Neural progenitor cell (in vitro differentiated cells): ENCODE measurements around the gene PGC. TPM values are rescaled to one million over a fixed set of nuclear protein-coding genes. Genes with fewer than 3 reads are reported as not detected.

Experiments
- DNase-seq: peaks from one replicate; pipeline ENCODE4 v3.0.0-alpha.2; 2016; ENCODE audit warnings: low spot score
- H2AFZ ChIP-seq: fragments of 200-600 bp; sonication (generic); replicated peaks from 2 replicates; pipeline ENCODE4 v1.6.1; 2016; ENCODE audit warnings: antibody characterized with exemption
- H3F3A ChIP-seq: fragments of 200-600 bp; sonication (generic); 2 replicates; pipeline ENCODE4 v1.6.1; 2016; ENCODE audit warnings: antibody characterized with exemption, low read depth
- H3K27ac ChIP-seq: fragments of 200-600 bp; sonication (generic); 2 replicates; pipeline ENCODE4 v1.5.1; 2016; ENCODE audit warnings: mild to moderate bottlenecking
- H3K27me3 ChIP-seq: fragments of 200-600 bp; sonication (generic); 2 replicates; pipeline ENCODE4 v1.6.1; 2016; ENCODE audit warnings: mild to moderate bottlenecking, moderate library complexity
- H3K36me3 ChIP-seq: fragments of 200-600 bp; sonication (generic); 2 replicates; pipeline ENCODE4 v1.5.1; 2016
- H3K4me1 ChIP-seq: fragments of 200-600 bp; sonication (generic); 2 replicates; pipeline ENCODE4 v1.6.1; 2016; ENCODE audit warnings: mixed run types
- H3K4me2 ChIP-seq: fragments of 200-600 bp; sonication (generic); 2 replicates; pipeline ENCODE4 v1.6.1; 2016
- H3K4me3 ChIP-seq: fragments of 200-600 bp; sonication (generic); 2 replicates; pipeline ENCODE4 v1.5.1; 2016
- H3K79me2 ChIP-seq: fragments of 200-600 bp; sonication (generic); 2 replicates; pipeline ENCODE4 v1.6.1; 2016; ENCODE audit warnings: low read depth
- H3K9ac ChIP-seq: fragments of 200-600 bp; sonication (generic); 2 replicates; pipeline ENCODE4 v1.6.1; 2016
- H3K9me3 ChIP-seq: fragments of 200-600 bp; sonication (generic); 2 replicates; pipeline ENCODE4 v1.5.1; 2016; ENCODE audit warnings: low read depth
- H4K20me1 ChIP-seq: fragments of 200-600 bp; sonication (generic); 2 replicates; pipeline ENCODE4 v1.6.1; 2016; ENCODE audit warnings: low read depth
- H3K27ac Mint-ChIP-seq: 3 replicates; pipeline ENCODE4 v1.8.0; 2021; ENCODE audit warnings: mixed read lengths
- H3K27me3 Mint-ChIP-seq: 2 replicates; pipeline ENCODE4 v1.8.0; 2022; ENCODE audit warnings: low read depth, mild to moderate bottlenecking, inconsistent platforms, moderate library complexity, mixed read lengths; ENCODE audit not compliant: insufficient read depth
- H3K36me3 Mint-ChIP-seq: 3 replicates; pipeline ENCODE4 v1.8.0; 2021; ENCODE audit warnings: mixed read lengths
- H3K4me1 Mint-ChIP-seq: 3 replicates; pipeline ENCODE4 v1.8.0; 2021; ENCODE audit warnings: mixed read lengths
- H3K4me3 Mint-ChIP-seq: 3 replicates; pipeline ENCODE4 v1.8.0; 2021; ENCODE audit warnings: mild to moderate bottlenecking, moderate library complexity, mixed read lengths
- H3K9me3 Mint-ChIP-seq: 3 replicates; pipeline ENCODE4 v1.8.0; 2020; ENCODE audit warnings: mixed read lengths
- EZH2 ChIP-seq: fragments of 200-600 bp; sonication (generic); IDR thresholded peaks from 2 replicates; pipeline ENCODE4 v1.6.1; 2017; ENCODE audit warnings: antibody characterized with exemption, mild to moderate bottlenecking, moderate library complexity
- EZH2phosphoT487 ChIP-seq: fragments of 200-600 bp; sonication (generic); IDR thresholded peaks from 2 replicates; pipeline ENCODE4 v1.6.1; 2017; ENCODE audit warnings: antibody characterized with exemption
- total RNA-seq: library from RNA; depleted of rRNA; stranded (reverse); fragments of >200 nt; gene quantifications from 2 replicates; pipeline ENCODE4 v1.2.3, GENCODE V29; 2015; ENCODE audit warnings: low replicate concordance
- TF ChIP-seq, protein P1 (sequence below): fragments of 200-600 bp; sonication (generic); IDR thresholded peaks from 2 replicates; pipeline ENCODE4 v1.5.1; 2017; ENCODE audit warnings: antibody characterized with exemption, mild to moderate bottlenecking

The PGC gene
- total RNA-seq, 1 donor from 2014 or later: not detected

DNA sequence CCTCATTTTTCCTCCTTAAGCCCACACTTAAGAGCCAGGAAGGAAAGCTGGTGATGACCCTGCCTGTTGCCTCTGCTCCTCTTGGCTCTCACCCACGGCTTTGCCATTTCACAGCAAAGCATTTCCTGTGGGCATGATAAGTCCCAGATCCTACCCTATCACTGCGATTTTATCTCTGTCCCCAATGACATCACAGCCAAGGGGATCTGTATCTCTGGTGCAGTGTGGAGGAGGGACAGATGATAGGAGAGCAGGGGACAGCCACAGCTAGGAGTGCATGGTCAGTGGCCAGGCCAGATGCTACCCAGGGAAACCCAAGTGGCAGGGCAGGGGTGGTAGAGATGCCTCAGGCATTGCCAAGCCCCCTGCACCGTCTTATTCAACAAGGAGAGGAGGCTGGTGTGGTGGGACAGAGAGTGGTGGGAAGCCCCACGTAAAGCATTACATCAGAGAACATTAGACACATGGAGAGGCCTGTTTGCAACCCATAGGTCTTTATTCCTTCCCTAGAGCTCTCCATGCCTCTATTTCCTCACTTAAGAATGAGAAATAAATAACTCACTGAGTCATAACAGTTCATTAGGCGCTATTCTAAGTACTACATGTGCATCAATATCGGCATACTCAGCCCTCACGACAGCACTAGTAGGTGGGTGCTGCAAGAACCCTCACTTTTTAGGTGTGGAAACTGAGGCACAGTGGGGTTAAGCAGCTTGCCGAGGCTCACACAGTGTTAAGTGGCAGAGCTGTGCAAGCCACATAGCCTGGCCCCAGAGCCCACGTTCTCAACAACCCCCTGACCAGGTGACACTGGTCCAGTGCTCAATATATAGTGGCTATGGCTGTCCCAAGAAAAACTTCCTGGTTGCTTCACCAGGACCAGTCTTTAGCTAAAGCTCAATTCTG, 16.4 kb downstream of the PGC start:
- Histone ChIP-seq H4K20me1 (peaks cover 6% of the 10 kb centered on the region), H3K9me3 (no peaks in the 10 kb centered on the region), H3K27me3 (peaks cover 34% of the 10 kb centered on the region), H3K79me2 (no peaks in the 10 kb centered on the region), H3F3A (peaks cover 32% of the 10 kb centered on the region), H3K9ac (no peak overlapping the region), H3K4me1 (peaks cover 18% of the 10 kb centered on the region), H3K27ac (no peak overlapping the region), H2AFZ (no peak overlapping the region), H3K36me3 (no peaks in the 10 kb centered on the region), H3K4me3 (no peak overlapping the region), H3K4me2 (no peak overlapping the region)
- Mint-ChIP-seq H3K36me3 (no peaks in the 10 kb centered on the region), H3K27me3 (peaks cover 8% of the 10 kb centered on the region), H3K27ac (no peak overlapping the region), H3K9me3 (no peaks in the 10 kb centered on the region), H3K4me3 (no peak overlapping the region), H3K4me1 (peaks cover 14% of the 10 kb centered on the region)
- TF ChIP-seq EZH2phosphoT487 (no peak), EZH2 (no peak)
- TF ChIP-seq, protein P1, sequence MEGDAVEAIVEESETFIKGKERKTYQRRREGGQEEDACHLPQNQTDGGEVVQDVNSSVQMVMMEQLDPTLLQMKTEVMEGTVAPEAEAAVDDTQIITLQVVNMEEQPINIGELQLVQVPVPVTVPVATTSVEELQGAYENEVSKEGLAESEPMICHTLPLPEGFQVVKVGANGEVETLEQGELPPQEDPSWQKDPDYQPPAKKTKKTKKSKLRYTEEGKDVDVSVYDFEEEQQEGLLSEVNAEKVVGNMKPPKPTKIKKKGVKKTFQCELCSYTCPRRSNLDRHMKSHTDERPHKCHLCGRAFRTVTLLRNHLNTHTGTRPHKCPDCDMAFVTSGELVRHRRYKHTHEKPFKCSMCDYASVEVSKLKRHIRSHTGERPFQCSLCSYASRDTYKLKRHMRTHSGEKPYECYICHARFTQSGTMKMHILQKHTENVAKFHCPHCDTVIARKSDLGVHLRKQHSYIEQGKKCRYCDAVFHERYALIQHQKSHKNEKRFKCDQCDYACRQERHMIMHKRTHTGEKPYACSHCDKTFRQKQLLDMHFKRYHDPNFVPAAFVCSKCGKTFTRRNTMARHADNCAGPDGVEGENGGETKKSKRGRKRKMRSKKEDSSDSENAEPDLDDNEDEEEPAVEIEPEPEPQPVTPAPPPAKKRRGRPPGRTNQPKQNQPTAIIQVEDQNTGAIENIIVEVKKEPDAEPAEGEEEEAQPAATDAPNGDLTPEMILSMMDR: no peak
- no peak for DNase-seq

DNA sequence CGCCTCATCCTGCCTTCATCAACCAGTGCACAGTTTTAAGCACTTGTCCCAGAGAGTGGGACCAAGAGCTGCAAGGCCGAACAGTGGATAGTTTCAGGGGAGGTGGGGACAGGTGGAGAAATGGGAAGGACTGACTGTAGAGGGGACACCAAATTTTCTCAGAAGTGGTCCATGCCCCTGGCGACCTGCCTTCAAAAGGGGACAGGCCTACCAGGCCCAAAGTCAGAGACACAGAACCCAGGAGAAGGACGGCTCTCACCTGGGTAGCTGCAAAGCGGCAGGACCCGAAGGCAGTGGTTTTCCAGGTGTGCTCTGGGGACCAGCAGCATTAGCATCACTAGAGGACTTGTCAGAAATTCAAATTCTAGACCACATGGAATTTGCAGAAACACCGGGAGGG, 17.6 kb downstream of the PGC start:
- no peaks in the 10 kb centered on the region for H3K9me3 Mint-ChIP-seq
- H3K4me1 ChIP-seq: peaks cover 16% of the 10 kb centered on the region
- H3K4me3 ChIP-seq: no peak overlapping the region

DNA sequence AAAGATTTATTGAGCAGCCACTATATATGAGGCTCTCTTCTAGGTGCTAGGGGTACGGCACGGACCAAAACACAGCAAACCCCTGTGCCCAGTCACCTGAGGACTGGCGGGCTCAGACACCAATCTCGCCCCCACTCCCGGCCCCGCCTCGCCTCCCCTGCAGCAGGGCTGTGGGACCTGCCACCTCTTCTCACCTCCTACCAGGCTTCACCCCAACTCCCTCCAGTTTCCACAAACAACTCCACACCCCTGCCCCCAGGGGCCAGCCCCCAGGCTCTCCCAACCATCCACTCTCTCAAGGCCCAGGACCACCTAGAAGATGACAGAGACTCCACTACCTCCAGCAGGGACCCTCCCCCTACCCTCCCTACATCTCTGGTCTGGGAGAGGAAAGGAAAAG, 18.2 kb downstream of the PGC start:
- no peak for DNase-seq
- no peak overlapping the region for H3K9ac ChIP-seq

More for the DNA sequence above, 17.6 kb downstream of the PGC start:
- Histone ChIP-seq H3K27me3 (peaks cover 27% of the 10 kb centered on the region), H3K9me3 (no peaks in the 10 kb centered on the region), H3K36me3 (no peaks in the 10 kb centered on the region), H3K79me2 (no peaks in the 10 kb centered on the region), H3K27ac (no peak overlapping the region), H3F3A (peaks cover 27% of the 10 kb centered on the region), H4K20me1 (peaks cover 6% of the 10 kb centered on the region), H3K4me2 (no peak overlapping the region), H2AFZ (no peak overlapping the region), H3K9ac (no peak overlapping the region)
- Mint-ChIP-seq H3K4me1 (peaks cover 11% of the 10 kb centered on the region), H3K27me3 (peaks cover 8% of the 10 kb centered on the region), H3K4me3 (no peak overlapping the region), H3K36me3 (no peaks in the 10 kb centered on the region), H3K27ac (no peak overlapping the region)
- TF ChIP-seq EZH2 (no peak), EZH2phosphoT487 (no peak)
- TF ChIP-seq, protein P1: no peak
- DNase-seq: no peak

More for the DNA sequence above, 18.2 kb downstream of the PGC start:
- Mint-ChIP-seq H3K4me1 (peaks cover 11% of the 10 kb centered on the region), H3K4me3 (no peak overlapping the region), H3K27ac (peak overlapping the region; percentile 57), H3K9me3 (no peaks in the 10 kb centered on the region), H3K27me3 (peaks cover 8% of the 10 kb centered on the region), H3K36me3 (no peaks in the 10 kb centered on the region)
- H3K4me2 ChIP-seq: no peak overlapping the region
- peaks cover 20% of the 10 kb centered on the region for H3K27me3 ChIP-seq
- no peak overlapping the region for H3K4me3 ChIP-seq
- peaks cover 15% of the 10 kb centered on the region for H3K4me1 ChIP-seq
- H3K79me2 ChIP-seq: no peaks in the 10 kb centered on the region
- no peak overlapping the region for H3K27ac ChIP-seq
- H4K20me1 ChIP-seq: peaks cover 6% of the 10 kb centered on the region
- no peak for TF ChIP-seq EZH2
- TF ChIP-seq, protein P1: no peak
- no peak for TF ChIP-seq EZH2phosphoT487
- peaks cover 20% of the 10 kb centered on the region for H3F3A ChIP-seq
- no peaks in the 10 kb centered on the region for H3K9me3 ChIP-seq
- H2AFZ ChIP-seq: no peak overlapping the region
- H3K36me3 ChIP-seq: no peaks in the 10 kb centered on the region
